ENCODE results near the gene SLC66A2.

DNA sequence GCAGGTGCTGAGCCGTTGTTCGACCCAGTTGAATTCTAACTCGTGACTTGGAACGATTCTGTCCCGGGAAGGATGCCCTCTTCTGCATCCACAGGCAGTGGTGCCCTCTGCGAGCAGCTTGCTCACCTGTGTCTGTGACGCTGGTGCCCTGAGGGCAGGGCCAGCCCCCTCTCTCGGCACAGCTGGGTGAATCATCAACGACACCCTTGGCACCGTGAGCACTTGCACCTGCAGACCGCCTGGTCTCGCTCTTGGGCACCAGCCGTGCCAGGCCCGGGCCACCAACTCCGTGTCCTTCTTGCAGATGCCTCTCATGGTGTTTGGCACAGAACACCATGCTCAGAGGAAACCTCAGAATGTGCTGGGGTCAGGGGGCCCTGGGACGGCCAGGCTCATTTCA lies 75.0 kb downstream of the SLC66A2 start:
- TF ChIP-seq CEBPB (IDR thresholded peaks at IDR 0.05) (no peak), FOXM1 (IDR thresholded peaks at IDR 0.05; ENCODE audit: borderline replicate concordance, low read depth) (no peak), TCF12 (IDR thresholded peaks at IDR 0.05; ENCODE audit: low read depth) (no peak), EP300 (IDR thresholded peaks at IDR 0.05; ENCODE audit: borderline replicate concordance) (no peak), YY1 (IDR thresholded peaks at IDR 0.05; ENCODE audit: low read depth) (no peak)
- TF ChIP-seq, protein P1, sequence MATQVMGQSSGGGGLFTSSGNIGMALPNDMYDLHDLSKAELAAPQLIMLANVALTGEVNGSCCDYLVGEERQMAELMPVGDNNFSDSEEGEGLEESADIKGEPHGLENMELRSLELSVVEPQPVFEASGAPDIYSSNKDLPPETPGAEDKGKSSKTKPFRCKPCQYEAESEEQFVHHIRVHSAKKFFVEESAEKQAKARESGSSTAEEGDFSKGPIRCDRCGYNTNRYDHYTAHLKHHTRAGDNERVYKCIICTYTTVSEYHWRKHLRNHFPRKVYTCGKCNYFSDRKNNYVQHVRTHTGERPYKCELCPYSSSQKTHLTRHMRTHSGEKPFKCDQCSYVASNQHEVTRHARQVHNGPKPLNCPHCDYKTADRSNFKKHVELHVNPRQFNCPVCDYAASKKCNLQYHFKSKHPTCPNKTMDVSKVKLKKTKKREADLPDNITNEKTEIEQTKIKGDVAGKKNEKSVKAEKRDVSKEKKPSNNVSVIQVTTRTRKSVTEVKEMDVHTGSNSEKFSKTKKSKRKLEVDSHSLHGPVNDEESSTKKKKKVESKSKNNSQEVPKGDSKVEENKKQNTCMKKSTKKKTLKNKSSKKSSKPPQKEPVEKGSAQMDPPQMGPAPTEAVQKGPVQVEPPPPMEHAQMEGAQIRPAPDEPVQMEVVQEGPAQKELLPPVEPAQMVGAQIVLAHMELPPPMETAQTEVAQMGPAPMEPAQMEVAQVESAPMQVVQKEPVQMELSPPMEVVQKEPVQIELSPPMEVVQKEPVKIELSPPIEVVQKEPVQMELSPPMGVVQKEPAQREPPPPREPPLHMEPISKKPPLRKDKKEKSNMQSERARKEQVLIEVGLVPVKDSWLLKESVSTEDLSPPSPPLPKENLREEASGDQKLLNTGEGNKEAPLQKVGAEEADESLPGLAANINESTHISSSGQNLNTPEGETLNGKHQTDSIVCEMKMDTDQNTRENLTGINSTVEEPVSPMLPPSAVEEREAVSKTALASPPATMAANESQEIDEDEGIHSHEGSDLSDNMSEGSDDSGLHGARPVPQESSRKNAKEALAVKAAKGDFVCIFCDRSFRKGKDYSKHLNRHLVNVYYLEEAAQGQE (IDR thresholded peaks at IDR 0.05; ENCODE audit: low read depth): no peak
